ENCODE results near the gene SLC16A12. TPM values are rescaled to one million over a fixed set of nuclear protein-coding genes. Genes with fewer than 3 reads are reported as not detected.

SLC16A12 gene
- total RNA-seq, 1 donor from 2014 or later, result 0.21 TPM

Other genes starting within 250 kb of the SLC16A12 start
- 0.80 TPM for gene IFIT2, start 233.5 kb downstream of the SLC16A12 start, total RNA-seq (ENCODE audit: unreplicated experiment)
- gene IFIT3, start 207.6 kb downstream of the SLC16A12 start, total RNA-seq (ENCODE audit: unreplicated experiment), result 16.8 TPM
- gene IFIT1B, start 157.5 kb downstream of the SLC16A12 start, total RNA-seq (ENCODE audit: unreplicated experiment), result not detected
- 2.0 TPM for gene IFIT1, start 143.0 kb downstream of the SLC16A12 start, total RNA-seq (ENCODE audit: unreplicated experiment)
- 8.2 TPM for gene IFIT5, start 121.0 kb downstream of the SLC16A12 start, total RNA-seq (ENCODE audit: unreplicated experiment)
- gene PANK1, start 109.6 kb upstream of the SLC16A12 start, total RNA-seq (ENCODE audit: unreplicated experiment), result 16.2 TPM
- 12.9 TPM for gene KIF20B, start 166.0 kb upstream of the SLC16A12 start, total RNA-seq (ENCODE audit: unreplicated experiment)